HG03108 (cell line): ENCODE data around the gene PRKAR2A.
A peak's percentile ranks its signal among the peaks of the same experiment; 100 is the strongest.
"Not testable (repeated sequence)": the region's sequence is repeated elsewhere in the genome, so short reads cannot be mapped to it uniquely, and the experiment has no call there.

Experiments used
- ATAC-seq: cut with Tn5 transposase; IDR thresholded peaks from one replicate; pipeline ENCODE4 v1.9.1; 2021; ENCODE audit warnings: moderate library complexity; ENCODE audit not compliant: unreplicated experiment

The PRKAR2A gene

DNA sequence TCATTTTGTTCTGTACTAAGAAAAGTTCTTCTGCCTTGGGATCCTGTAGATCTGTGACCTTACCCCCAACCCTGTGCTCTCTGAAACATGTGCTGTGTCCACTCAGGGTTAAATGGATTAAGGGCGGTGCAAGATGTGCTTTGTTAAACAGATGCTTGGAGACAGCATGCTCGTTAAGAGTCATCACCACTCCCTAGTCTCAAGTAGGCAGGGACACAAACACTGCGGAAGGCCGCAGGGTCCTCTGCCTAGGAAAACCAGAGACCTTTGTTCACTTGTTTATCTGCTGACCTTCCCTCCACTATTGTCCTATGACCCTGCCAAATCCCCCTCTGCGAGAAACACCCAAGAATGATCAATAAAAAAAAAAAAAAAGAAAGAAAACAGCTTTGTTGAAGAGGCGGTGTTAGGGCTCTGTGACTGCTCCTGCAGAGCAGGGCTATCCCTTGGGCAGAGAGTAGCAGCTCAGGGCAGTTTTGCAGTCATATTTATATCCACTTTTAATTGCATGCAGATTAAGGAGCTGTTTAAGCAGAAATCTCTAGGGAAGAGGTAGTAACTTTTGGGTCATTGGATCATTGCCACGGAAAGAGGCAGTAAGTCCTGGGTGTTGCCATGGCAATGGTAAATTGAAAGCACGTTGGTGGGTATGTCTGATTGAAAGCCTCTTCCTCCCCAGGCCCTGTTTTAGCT lies 112.5 kb downstream of the PRKAR2A start:
- ATAC-seq, result not testable (repeated sequence)

DNA sequence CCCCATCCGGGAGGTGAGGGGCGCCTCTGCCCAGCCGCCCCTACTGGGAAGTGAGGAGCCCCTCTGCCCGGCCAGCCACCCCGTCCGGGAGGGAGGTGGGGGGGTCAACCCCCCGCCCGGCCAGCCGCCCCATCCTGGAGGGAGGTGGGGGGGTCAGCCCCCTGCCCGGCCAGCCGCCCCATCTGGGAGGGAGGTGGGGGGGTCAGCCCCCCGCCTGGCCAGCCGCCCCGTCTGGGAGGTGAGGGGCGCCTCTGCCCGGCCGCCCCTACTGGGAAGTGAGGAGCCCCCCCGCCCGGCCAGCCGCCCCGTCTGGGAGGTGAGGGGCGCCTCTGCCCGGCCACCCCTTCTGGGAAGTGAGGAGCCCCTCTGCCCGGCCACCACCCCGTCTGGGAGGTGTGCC lies 113.1 kb downstream of the PRKAR2A start:
- ATAC-seq, result not testable (repeated sequence)

DNA sequence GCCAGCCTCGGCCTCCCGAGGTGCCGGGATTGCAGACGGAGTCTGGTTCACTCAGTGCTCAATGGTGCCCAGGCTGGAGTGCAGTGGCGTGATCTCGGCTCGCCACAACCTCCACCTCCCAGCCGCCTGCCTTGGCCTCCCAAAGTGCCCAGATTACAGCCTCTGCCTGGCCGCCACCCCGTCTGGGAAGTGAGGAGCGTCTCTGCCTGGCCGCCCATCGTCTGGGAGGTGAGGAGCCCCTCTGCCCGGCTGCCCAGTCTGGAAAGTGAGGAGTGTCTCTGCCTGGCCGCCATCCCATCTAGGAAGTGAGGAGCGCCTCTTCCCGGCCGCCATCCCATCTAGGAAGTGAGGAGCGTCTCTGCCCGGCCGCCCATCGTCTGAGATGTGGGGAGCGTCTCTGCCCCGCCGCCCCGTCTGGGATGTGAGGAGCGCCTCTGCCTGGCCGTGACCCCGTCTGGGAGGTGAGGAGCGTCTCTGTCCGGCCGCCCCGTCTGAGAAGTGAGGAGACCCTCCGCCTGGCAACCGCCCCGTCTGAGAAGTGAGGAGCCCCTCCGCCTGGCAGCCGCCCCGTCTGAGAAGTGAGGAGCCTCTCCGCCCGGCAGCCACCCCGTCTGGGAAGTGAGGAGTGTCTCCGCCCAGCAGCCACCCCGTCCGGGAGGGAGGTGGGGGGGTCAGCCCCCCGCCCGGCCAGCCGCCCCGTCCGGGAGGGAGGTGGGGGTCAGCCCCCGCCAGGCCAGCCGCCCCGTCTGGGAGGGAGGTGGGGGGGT lies 113.7 kb downstream of the PRKAR2A start:
- not testable (repeated sequence) for ATAC-seq

DNA sequence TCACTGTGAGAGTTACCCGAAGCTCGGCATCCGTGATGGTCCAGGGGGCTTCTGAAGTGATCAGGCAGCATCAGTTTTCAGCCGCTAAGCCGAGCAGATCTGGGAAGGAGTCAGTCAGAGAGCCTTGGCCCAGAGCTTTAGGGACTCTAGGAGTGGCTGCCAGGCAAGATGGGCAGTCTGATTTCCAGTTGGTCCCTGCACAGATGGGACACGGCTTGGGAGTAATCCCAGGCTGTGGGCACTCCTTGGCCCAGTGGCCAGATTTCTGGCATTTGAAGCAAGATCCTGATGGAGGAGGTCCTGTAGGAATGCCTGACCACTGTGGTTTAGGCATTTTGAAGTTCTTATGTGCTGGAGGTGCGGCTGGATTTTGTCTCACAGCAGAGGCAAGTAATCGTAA lies 120.2 kb downstream of the PRKAR2A start:
- no peak for ATAC-seq

DNA sequence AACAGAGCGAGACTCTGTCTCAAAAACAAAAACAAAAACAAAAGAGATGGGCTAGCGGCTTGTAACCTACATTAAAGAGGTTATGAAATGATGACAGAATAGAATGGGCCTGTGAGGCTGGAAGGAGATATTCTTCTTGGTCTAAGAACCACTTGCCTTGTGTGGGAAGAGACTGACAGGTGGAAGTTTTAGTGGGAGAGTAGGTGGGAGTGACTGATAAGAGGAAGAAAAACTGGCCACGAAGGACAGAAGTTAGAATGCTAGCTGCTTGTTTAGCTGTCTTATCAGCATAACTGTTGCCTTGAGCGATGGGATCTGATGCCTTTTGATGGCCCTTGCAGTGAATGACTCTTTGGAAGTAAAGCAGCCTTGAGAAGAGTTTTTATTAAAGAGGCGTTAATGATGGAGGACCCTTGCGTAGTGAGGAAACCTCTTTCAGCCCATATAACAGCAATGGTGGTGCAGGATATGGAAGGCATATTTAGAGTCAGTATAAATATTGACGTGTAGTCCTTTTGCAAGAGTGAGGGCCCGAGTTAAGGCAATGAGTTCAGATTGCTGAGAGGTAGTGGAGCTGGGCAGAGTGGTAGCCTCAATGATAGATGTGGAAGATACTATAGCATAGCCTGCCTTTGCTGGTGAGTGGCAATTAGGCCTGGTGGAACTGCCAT lies 122.4 kb downstream of the PRKAR2A start:
- not testable (repeated sequence) for ATAC-seq

DNA sequence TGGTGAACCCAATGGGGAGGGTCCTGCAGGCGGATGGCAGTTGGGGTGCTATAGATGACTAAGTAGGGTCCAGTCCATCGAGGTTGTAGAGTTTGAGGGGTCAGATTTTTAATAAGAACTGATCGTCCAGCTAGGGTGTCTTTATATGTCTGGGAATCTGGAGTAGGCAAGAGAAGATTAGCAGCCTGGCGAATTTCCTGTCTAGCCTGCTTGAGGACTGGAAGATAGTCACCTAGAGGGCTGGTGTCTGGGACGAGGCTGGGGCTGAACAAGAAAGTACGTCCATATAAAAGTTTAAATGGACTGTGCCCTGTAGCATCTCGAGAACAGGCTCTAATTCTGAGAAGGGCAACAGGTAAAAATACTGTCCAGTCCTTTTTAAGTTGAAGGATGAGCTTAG lies 123.9 kb downstream of the PRKAR2A start:
- ATAC-seq, result no peak

DNA sequence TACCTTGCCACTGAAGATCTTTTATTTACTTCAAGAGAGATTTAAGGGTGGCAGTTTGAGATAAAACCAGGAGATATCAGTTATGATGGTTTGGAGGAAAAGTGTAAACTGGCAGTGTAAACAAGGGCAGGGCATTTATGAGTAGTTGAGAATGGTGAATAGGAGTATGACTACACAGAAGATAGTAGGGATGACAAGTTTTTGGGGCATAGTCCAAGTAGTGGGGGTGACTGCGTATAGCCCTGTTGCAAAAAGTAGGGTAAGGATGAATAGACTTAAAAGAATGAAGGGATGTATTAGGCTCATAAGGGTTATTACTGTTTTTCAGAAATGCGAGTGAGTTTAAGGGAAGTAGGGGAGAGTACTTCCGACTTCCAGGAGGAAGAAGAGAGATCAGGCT lies 124.4 kb downstream of the PRKAR2A start:
- not testable (repeated sequence) for ATAC-seq

DNA sequence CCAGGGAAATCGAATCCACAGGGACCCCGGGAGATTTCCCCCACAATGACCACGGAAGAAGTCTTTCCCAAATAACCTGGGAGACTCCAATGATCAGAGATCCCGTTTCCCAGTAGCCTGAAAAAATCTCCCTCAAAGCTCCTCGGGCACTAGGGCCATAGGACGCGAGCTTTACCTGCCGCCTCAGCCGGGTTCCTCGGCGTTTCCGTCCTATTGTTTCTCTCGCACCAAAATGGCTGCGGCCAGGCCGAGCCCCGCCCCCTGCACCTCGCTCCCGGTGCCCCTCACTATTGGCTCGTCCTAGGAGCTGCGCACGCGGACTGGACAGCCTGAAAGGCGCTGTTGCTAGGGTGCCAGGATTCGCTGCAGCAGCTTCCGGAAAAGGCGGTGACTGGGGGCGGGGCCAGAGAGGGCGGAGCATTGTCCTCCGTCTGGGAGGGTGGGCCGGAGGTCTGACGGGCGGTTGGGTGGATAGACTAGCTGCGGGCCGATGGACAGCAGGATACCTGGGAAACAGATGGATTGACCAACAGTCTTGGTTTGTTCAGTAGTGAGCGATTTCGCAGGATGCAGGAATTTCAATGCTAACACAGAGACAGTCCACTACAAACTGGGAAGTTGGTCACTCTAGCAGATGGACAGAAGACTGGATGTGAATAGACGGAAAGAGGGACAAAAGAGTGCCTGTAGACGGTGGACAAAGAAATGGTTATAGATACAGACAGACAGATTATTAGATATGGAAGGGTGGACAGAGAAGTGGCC lies 130.5 kb downstream of the PRKAR2A start, which contains the start of gene IP6K2:
Gene IP6K2, minus strand, starts transcription at position 240 of the 765 bp plus-strand sequence. CDS start 21,930 bp downstream, outside the sequence.
- peak; percentile 96 for ATAC-seq

DNA sequence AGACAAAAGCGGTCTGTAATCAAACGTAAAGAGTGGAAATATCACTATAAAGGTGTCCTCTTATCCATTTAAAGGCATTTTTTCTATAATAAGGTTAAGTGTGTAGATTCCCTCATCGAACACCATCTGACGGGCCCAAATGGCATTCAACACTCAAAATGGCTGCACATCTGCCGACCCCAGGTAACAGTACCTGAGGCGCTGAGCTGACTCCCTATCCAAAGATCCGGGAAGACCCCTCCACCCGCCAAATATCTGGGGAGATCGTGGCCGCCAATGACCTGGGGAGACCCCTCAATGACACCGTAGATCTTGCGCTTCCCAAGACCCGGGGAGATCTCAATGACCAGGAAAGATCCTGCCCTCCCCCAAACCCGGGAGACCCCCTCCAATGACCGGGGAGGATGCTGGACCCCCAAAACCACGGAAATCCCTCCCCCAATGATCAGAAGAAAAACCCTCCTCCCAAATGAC lies 131.1 kb downstream of the PRKAR2A start:
- ATAC-seq, result no peak

DNA sequence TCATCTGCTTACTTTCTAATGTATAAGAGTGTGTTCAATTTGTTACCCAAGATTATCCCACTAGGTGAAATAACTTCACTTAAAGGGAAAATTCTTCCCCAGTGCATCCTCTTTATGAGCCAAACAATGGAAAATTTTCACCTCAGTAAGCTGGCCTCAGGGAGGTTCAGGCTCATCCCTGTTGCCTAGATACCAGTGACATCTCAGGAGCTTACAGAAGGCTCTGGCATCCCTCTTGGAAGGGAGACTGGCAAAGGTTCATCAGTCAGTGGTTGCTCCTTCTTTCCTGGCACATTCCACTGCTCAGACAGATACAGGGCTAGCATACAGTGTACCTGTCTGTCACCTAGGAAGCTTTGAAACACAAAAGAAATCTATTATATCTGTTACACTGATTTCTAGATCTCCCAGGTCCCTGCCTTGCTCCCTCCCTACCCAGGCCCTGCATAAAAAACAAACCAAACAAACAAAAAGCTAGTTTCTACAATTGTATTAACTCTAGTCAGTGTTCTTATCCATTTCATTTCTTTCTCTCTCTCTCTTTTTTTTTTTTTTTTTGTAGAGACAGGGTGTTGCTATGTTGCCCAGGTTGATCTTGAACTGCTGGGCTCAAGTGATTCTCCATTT lies 132.4 kb downstream of the PRKAR2A start:
- no peak for ATAC-seq

DNA sequence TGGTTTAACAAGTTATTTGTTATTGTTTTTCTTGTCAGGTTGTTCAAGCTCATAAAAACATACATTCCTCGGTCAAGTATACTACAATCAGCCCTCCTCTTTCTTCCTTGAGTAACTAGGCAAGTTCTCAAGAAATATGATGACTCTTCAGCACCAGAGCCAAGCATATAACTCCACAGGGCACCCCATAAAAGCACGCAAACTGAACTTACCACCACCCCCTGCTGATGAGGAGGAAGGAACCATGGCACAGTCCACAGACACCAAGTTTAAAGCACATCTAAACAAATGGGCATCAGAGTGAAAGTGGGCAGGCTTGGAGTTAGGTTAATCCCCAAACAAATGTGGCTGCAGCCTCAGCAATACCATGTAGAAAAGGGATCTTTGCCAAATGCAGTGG lies 135.9 kb downstream of the PRKAR2A start:
- no peak for ATAC-seq

DNA sequence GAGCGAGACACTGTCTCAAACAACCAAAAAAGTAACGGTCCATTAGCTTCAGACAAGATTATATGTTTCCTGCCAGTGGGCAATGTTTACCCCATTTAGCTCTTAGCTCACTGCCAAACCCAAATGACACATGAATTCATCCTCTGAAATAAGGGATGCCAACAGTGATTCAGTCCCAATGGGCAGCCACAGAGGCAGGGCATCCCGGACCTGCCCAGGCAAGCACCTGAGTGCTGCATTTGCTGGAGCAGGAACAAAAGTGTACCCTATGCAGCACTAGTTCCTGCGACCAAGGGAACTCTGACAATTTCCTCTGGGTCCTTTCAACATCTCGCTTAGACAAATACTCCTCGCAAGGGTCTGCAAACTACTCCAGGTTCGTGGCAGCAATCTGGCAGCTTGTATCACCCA lies 138.6 kb downstream of the PRKAR2A start:
- no peak for ATAC-seq

DNA sequence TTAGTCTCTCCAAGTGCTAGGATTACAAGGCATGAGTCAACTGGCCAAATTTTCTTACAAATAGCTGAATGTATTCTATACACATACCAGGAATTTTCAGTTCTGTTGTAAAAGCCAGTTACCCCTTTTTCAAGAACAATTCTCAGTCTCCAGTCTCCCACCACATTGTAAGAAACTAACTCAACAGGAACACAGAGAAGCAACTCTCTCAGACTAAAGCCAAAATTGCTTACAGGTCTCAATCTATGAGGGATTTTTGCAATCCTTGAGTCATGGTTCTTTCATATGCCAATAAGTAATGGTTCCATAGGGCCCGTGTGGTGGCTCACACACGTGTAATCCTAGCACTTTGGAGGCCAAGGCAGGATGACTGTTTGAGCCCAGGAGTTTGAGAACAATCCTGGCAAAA lies 139.2 kb downstream of the PRKAR2A start:
- no peak for ATAC-seq

DNA sequence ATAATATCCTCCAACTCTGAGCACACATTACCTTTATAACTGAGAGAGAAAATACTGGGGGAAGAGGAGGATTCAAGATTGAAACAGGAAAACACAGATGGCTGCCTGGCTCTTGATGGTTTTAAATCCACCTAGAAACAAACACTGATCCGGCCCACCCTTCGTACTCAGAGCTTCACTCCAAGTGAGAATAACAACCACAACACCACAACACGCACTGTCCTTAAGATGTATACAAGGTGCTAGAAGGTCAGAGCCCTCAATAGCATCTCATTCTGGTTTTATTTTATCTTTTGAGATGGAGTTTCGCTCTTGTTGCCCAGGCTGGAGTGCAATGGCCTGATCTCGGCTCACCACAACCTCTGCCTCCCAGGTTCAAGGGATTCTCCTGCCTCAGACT lies 140.5 kb downstream of the PRKAR2A start:
- ATAC-seq, result no peak

DNA sequence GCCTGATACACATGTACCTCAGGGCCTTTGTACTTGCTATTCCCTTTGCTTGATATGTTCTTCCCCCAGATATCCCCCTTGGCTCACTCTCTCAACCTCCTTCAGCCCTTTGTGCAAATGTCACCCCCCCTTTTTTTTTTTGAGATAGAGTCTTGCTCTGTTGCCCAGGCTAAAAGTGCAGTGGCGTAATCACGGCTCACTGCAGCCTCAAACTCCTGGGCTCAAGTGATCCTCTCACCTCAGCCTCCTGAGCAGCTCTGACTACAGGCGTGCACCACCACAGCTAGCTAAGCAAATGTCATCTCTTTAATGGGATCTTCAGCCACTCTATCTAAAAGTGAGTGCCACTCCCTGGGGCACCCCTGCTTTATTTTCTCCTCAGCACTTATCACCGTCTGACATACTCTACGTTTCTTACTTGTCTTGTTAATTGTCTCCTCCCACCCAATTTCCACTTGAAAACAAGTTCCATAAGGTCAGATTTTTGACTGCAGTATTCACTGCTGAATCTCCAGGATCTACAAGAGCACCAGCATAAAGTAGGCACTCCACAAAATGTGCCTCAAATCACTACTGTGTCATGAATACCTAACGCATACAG lies 145.3 kb downstream of the PRKAR2A start:
- no peak for ATAC-seq

DNA sequence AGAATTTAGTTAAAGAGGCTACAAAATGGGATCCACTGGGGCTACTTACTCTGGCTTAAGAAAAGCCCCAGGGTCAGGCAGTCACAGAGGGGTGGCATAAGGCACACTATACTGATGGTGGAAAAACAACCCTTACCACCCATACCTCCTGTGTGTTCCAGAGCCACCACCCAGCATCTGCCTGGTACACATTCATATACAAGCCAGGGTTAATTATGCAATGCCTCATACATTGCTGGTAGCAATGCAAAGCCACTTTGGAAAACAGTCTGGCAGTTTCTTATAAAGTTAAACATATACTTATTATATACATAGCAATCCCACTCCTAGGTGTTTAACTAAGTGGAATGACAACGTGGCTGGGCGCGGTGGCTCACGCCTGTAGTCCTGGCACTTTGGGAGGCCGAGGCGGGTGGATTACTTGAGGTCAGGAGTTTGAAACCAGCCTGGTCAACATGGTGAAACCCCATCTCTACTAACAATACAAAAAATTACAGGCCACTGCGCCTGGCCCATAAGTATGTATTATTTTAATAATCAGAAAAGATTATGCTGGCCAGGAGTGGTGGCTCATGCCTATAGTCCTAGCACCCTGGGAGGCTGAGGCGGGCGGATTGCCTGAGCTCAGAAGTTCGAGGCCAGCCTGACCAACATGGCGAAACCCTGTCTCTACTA lies 146.8 kb downstream of the PRKAR2A start:
- no peak for ATAC-seq

DNA sequence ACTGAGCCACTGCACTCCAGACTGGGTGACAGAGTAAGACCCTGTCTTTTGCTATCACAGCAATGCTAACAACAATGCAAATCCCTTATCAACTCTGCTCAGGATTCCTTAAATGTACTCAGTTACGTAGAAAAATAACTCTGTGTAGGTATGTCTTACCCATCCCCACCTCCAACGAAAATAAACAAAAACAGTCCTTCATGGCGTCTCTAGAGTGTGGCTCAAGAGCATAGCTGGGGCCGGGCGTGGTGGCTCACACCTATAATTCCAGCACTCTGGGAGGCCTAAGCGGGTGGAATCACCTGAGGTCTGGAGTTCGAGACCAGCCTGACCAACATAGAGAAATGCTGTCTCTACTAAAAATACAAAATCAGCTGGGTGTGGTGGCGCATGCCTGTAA lies 148.8 kb downstream of the PRKAR2A start:
- ATAC-seq, result no peak

DNA sequence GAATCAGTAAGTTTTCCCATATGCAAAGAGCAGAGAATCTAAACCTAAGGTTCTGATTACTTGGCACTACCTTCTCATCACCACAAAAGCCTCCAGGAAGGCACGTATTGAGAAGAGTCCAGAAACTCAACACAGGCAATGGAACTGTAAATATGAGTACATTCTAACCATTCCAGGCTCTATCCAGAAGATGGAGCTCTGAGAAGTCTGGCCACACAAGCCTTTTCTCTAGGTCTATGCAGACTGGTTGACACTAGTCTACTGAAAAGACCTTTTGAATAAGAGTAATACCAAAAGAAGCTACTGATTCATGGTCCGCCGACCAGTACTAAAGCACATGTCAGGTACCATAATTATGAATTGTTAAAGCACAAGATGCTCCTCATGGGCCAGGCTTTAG lies 149.7 kb downstream of the PRKAR2A start:
- ATAC-seq, result no peak

DNA sequence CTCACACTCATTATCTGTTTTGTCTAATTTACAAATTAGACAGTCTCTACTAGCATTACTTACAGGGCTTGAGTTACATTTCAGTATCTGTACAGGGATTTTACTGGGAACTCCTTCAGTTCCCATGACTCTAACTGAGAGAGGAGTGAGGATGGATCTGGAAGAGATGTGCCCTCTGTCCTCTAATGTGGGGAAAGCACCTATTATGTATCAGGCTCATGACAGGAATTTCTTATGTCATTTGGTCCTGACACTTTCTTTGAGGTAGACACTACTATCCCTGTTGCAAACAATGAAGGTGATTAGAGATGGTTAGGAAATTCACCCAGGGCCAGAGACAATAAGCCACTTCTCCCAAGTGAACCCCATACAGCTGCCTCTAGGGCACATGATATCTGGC lies 151.1 kb downstream of the PRKAR2A start:
- no peak for ATAC-seq
